Stomach (tissue), 9 donors: ENCODE results near the gene SLC20A1. TPM values are rescaled to one million over a fixed set of nuclear protein-coding genes. Genes with fewer than 3 reads are reported as not detected.

ENCODE experiments used
- DNase-seq, 2 donors: peaks; one replicate each; pipeline versions ENCODE4 v3.0.0 to v3.0.0-alpha.2; 2013 to 2019
- H3K27ac ChIP-seq, 5 donors: fragments of 200-600 bp in 4 of 5; sonication (generic) in 4 of 5; one replicate each; pipeline ENCODE4 v1.5.1; 2013 to 2019; ENCODE audit warnings: mild to moderate bottlenecking in 1 of 5, moderate library complexity in 1 of 5
- H3K27me3 ChIP-seq, 3 donors: fragments of 200-600 bp; sonication (generic); one replicate each; pipeline ENCODE4 v1.5.1; 2017 to 2019; ENCODE audit warnings: mixed run types in 1 of 3
- H3K36me3 ChIP-seq, 4 donors: fragments of 200-600 bp; sonication (generic); 1 replicate in 3 of 4; 2 replicates in 1 of 4; pipeline ENCODE4 v1.5.1; 2016 to 2019
- H3K4me1 ChIP-seq, 4 donors: fragments of 200-600 bp; sonication (generic); one replicate each; pipeline ENCODE4 v1.5.1; 2016 to 2019
- H3K4me3 ChIP-seq, 4 donors: fragments of 200-600 bp; sonication (generic) in 3 of 4; one replicate each; pipeline ENCODE4 v1.5.1; 2016 to 2019; ENCODE audit warnings: mild to moderate bottlenecking in 1 of 4
- H3K9me3 ChIP-seq, 4 donors: fragments of 200-600 bp; sonication (generic); one replicate each; pipeline ENCODE4 v1.5.1; 2016 to 2019
- CTCF ChIP-seq, 7 experiments: fragments of 450-650 bp in 4 of 7; fragments of 200-600 bp in 3 of 7; sonication (generic) in 3 of 7; IDR thresholded peaks; one replicate each; pipeline ENCODE4 v1.5.1; 2016 to 2019; ENCODE audit warnings: antibody characterized with exemption in 7 of 7, control low read depth in 2 of 7, mild to moderate bottlenecking in 1 of 7
- EP300 ChIP-seq: sonication (generic); formaldehyde crosslinking; IDR thresholded peaks from one replicate; pipeline ENCODE4 v1.6.1; 2017; ENCODE audit warnings: antibody characterized with exemption
- POLR2A ChIP-seq, 4 donors: fragments of 450-650 bp; IDR thresholded peaks; one replicate each; pipeline ENCODE4 v1.6.1; 2016; ENCODE audit warnings: antibody characterized with exemption in 4 of 4, control low read depth in 2 of 4, mild to moderate bottlenecking in 1 of 4, moderate library complexity in 1 of 4
- POLR2AphosphoS5 ChIP-seq, 3 donors: sonication (generic); formaldehyde crosslinking; IDR thresholded peaks; one replicate each; pipeline ENCODE4 v1.6.1; 2016; ENCODE audit warnings: antibody characterized with exemption in 3 of 3
- WGBS, 5 donors: extraction: QIAGEN DNeasy Blood & Tissue Kit in 3 of 5; methylation state at CpG; one replicate each; pipeline versions ENCODE4 v1.1.5 to v1.1.7; 2013 to 2018; 5-methylcytosine and 5-hydroxymethylcytosine counted together
- intact Hi-C: fragments of 100-400 bp; cut with DNase I; formaldehyde crosslinking; loops from one replicate; pipeline ENCODE4 v1.15.1; 2023; ENCODE audit warnings: low total_unique reads
- polyA plus RNA-seq, 3 donors: library from polyadenylated mRNA; stranded (reverse); fragments of 200-250 nt; gene quantifications; one replicate each; pipeline ENCODE4 v1.2.3, GENCODE V29; 2013
- total RNA-seq, 5 donors: library from RNA; depleted of rRNA; stranded (reverse); fragments of >200 nt; gene quantifications; one replicate each; pipeline versions ENCODE4 v1.1.0 to v1.2.3, GENCODE V29; 2014 to 2016
- donor health status: healthy with polysubstance abuse.
- donor health status: Bipolar disorder and iron deficiency.
- donor health status: healthy.

Gene SLC20A1
- total and polyA plus RNA-seq, 8 donors: 9.0 to 63.8 (median 24.2) TPM

- no peak overlapping the region for H3K4me3 ChIP-seq
- TF ChIP-seq CTCF (IDR thresholded peaks at IDR 0.05) (peak in 1 of 7 experiments; percentile 11), POLR2AphosphoS5 (IDR thresholded peaks at IDR 0.05) (no peak)
- intact Hi-C loops: no loop called here
- H3K4me1 ChIP-seq: peaks cover 0 to 6% (median 0%) of the 10 kb centered on the region in 4 donors
- no peaks in the 10 kb centered on the region for H3K9me3 ChIP-seq
- no peaks in the 10 kb centered on the region for H3K36me3 ChIP-seq
- no peaks in the 10 kb centered on the region for H3K27me3 ChIP-seq
- 80 to 89% (median 87%) methylated on average over 4 of the region's 4 CpGs for WGBS, 5 donors
- no peak for DNase-seq
- H3K27ac ChIP-seq: no peak overlapping the region
Observed at GRCh38 chr2:112685271-112685884, 39.6 kb downstream of the SLC20A1 start.

GRCh38 chr2:112686348-112687217 is 40.8 kb downstream of the SLC20A1 start:
- no peaks in the 10 kb centered on the region for H3K9me3 ChIP-seq
- intact Hi-C loops: no loop called here
- peaks cover 0 to 17% (median 2%) of the 10 kb centered on the region in 4 donors for H3K4me1 ChIP-seq
- WGBS, 5 donors: 85 to 89% (median 87%) methylated on average over 13 to 15 of the region's 15 CpGs
- no peak overlapping the region for H3K27ac ChIP-seq
- no peak for TF ChIP-seq CTCF (IDR thresholded peaks at IDR 0.05)
- TF ChIP-seq POLR2A (IDR thresholded peaks at IDR 0.05): no peak
- no peak for TF ChIP-seq POLR2AphosphoS5 (IDR thresholded peaks at IDR 0.05)
- TF ChIP-seq EP300: no peak
- H3K4me3 ChIP-seq: no peak overlapping the region
- no peaks in the 10 kb centered on the region for H3K36me3 ChIP-seq
- no peaks in the 10 kb centered on the region for H3K27me3 ChIP-seq
- DNase-seq: peak in 1 of 2 donors; percentile 26

GRCh38 chr2:112687522-112687921 is 41.8 kb downstream of the SLC20A1 start:
- H3K27me3 ChIP-seq: no peaks in the 10 kb centered on the region
- no peak for DNase-seq
- H3K9me3 ChIP-seq: no peaks in the 10 kb centered on the region
- H3K4me3 ChIP-seq: no peak overlapping the region
- H3K27ac ChIP-seq: no peak overlapping the region
- TF ChIP-seq CTCF (IDR thresholded peaks at IDR 0.05) (no peak), EP300 (no peak), POLR2A (IDR thresholded peaks at IDR 0.05) (no peak), POLR2AphosphoS5 (IDR thresholded peaks at IDR 0.05) (no peak)
- intact Hi-C loops: no loop called here
- 76 to 91% (median 86%) methylated on average over 6 of the region's 6 CpGs for WGBS, 5 donors
- H3K4me1 ChIP-seq: peaks cover 0 to 24% (median 4%) of the 10 kb centered on the region in 4 donors
- no peaks in the 10 kb centered on the region for H3K36me3 ChIP-seq

DNA sequence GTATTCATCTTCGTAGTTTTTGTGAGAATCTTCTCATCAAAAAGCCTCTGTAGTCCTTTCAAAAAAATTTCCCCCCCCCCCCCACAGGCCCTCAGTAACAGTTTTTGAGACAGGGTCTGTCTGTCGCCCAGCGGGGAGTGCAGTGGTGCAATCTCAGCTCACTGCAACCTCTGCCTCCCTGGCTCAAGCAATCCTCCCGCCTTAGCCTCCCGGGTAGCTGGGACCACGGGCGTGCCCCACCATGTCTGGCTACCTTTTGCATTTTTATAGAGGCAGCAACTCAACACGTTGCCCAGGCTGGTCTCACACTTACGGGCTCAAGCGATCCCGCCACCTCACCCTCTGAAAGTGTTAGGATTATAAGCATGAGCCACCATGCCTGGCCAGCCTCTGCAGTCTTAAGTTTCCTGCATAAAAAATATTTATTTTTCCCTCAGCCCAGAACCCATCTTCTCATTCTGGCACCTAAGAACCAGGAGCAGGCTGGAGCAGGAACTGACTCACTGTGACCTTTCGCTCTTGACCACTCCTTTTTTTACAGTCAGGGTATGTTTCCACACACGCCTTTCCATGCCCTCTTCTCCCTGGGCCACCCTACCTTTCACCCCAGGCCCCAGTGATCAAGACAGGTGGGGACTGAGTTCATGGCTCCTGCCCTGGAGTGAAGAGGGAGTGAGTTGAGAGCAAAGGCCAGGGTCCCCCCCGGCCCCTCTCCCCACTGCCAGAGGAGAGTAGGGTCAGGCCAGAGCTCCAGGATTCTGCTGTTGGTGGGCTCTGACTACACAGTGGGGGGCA is 42.5 kb downstream of the SLC20A1 start:
- WGBS, 5 donors: 80 to 89% (median 86%) methylated on average over 14 of the region's 14 CpGs
- Histone ChIP-seq H3K4me3 (no peak overlapping the region), H3K9me3 (no peaks in the 10 kb centered on the region), H3K27me3 (no peaks in the 10 kb centered on the region), H3K27ac (no peak overlapping the region), H3K4me1 (peaks cover 0 to 30% (median 7%) of the 10 kb centered on the region in 4 donors), H3K36me3 (no peaks in the 10 kb centered on the region)
- no peak for DNase-seq
- intact Hi-C loops: no loop called here
- TF ChIP-seq POLR2AphosphoS5 (IDR thresholded peaks at IDR 0.05) (no peak), EP300 (no peak), POLR2A (IDR thresholded peaks at IDR 0.05) (no peak), CTCF (IDR thresholded peaks at IDR 0.05) (no peak)
